H9 (cell line): ENCODE results near the gene ZNF790. TPM values are rescaled to one million over a fixed set of nuclear protein-coding genes. Genes with fewer than 3 reads are reported as not detected.
A peak's percentile ranks its signal among the peaks of the same experiment; 100 is the strongest.

Experiments used
- DNase-seq: peaks from one replicate; pipeline ENCODE4 v3.0.0-alpha.2; 2017
- H2AFZ ChIP-seq: one replicate; pipeline ENCODE4 v1.6.1; 2013; ENCODE audit warnings: mild to moderate bottlenecking, low read length, control low read depth, moderate library complexity
- H2AK5ac ChIP-seq: 2 replicates; pipeline ENCODE4 v1.6.1; 2013; ENCODE audit warnings: low read length, control low read depth, mixed read lengths; ENCODE audit not compliant: insufficient read length
- H2BK120ac ChIP-seq: one replicate; pipeline ENCODE4 v1.6.1; 2013; ENCODE audit warnings: low read depth, mild to moderate bottlenecking, low read length, control low read depth, inconsistent platforms; ENCODE audit not compliant: poor library complexity, severe bottlenecking
- H2BK12ac ChIP-seq: 2 replicates; pipeline ENCODE4 v1.6.1; 2013; ENCODE audit warnings: low read length, control low read depth, mixed read lengths, low read depth; ENCODE audit not compliant: insufficient read length
- H2BK15ac ChIP-seq: 2 replicates; pipeline ENCODE4 v1.6.1; 2013; ENCODE audit warnings: low read depth, low read length, control low read depth
- H2BK20ac ChIP-seq: one replicate; pipeline ENCODE4 v1.6.1; 2013; ENCODE audit warnings: low read depth, mild to moderate bottlenecking, low read length, control low read depth, inconsistent platforms; ENCODE audit not compliant: poor library complexity, severe bottlenecking
- H2BK5ac ChIP-seq: 2 replicates; pipeline ENCODE4 v1.6.1; 2013; ENCODE audit warnings: low read length, control low read depth, mixed read lengths; ENCODE audit not compliant: insufficient read length
- H3K14ac ChIP-seq: 2 replicates; pipeline ENCODE4 v1.6.1; 2013; ENCODE audit warnings: low read length, control low read depth; ENCODE audit not compliant: insufficient read depth
- H3K18ac ChIP-seq: 2 replicates; pipeline ENCODE4 v1.6.1; 2013; ENCODE audit warnings: low read depth, mild to moderate bottlenecking, mixed read lengths, low read length, control low read depth; ENCODE audit not compliant: insufficient read length
- H3K23ac ChIP-seq: 2 replicates; pipeline ENCODE4 v1.6.1; 2013; ENCODE audit warnings: low read length, control low read depth, mixed read lengths, low read depth; ENCODE audit not compliant: insufficient read length
- H3K23me2 ChIP-seq: 2 replicates; pipeline ENCODE4 v1.6.1; 2013; ENCODE audit warnings: low read depth, mild to moderate bottlenecking, mixed read lengths, low read length, control low read depth; ENCODE audit not compliant: insufficient read length, poor library complexity, severe bottlenecking
- H3K27ac ChIP-seq: 2 replicates; pipeline ENCODE4 v1.5.1; 2013; ENCODE audit warnings: low read length, control low read depth, mixed read lengths, low read depth; ENCODE audit not compliant: insufficient read length
- H3K27me3 ChIP-seq: 2 replicates; pipeline ENCODE4 v1.6.1; 2013; ENCODE audit warnings: low read length, control low read depth, inconsistent platforms; ENCODE audit not compliant: insufficient read depth
- H3K4ac ChIP-seq: 2 replicates; pipeline ENCODE4 v1.6.1; 2013; ENCODE audit warnings: low read depth, mild to moderate bottlenecking, control low read depth, inconsistent platforms, low read length, moderate library complexity
- H3K4me1 ChIP-seq: 2 replicates; pipeline ENCODE4 v1.6.1; 2013; ENCODE audit warnings: low read length, control low read depth, inconsistent platforms; ENCODE audit not compliant: insufficient read depth
- H3K4me2 ChIP-seq: 2 replicates; pipeline ENCODE4 v1.6.1; 2013; ENCODE audit warnings: low read length, control low read depth, mixed read lengths; ENCODE audit not compliant: insufficient read length, insufficient read depth
- H3K56ac ChIP-seq: 2 replicates; pipeline ENCODE4 v1.6.1; 2013; ENCODE audit warnings: low read depth, mild to moderate bottlenecking, mixed read lengths, low read length, control low read depth; ENCODE audit not compliant: insufficient read length
- H3K79me1 ChIP-seq: 2 replicates; pipeline ENCODE4 v1.6.1; 2013; ENCODE audit warnings: low read depth, mild to moderate bottlenecking, moderate library complexity, low read length, control low read depth, inconsistent platforms; ENCODE audit not compliant: insufficient read depth, poor library complexity, severe bottlenecking
- H3K79me2 ChIP-seq: 2 replicates; pipeline ENCODE4 v1.6.1; 2013; ENCODE audit warnings: low read length, control low read depth, inconsistent platforms; ENCODE audit not compliant: insufficient read depth
- H3K9ac ChIP-seq: 2 replicates; pipeline ENCODE4 v1.6.1; 2013; ENCODE audit warnings: low read length, control low read depth, mixed read lengths; ENCODE audit not compliant: insufficient read length; ENCODE audit errors: extremely low read depth
- H3K9me3 ChIP-seq: one replicate; pipeline ENCODE4 v1.6.1; 2013; ENCODE audit warnings: low read depth, low read length, inconsistent platforms; ENCODE audit not compliant: control insufficient read depth
- H3T11ph ChIP-seq: one replicate; pipeline ENCODE4 v1.6.1; 2013; ENCODE audit warnings: mild to moderate bottlenecking, low read length, control low read depth, inconsistent platforms
- H4K20me1 ChIP-seq: one replicate; pipeline ENCODE4 v1.6.1; 2013; ENCODE audit not compliant: control insufficient read depth, insufficient read length, insufficient read depth
- H4K5ac ChIP-seq: 2 replicates; pipeline ENCODE4 v1.6.1; 2013; ENCODE audit warnings: low read depth, mild to moderate bottlenecking, mixed read lengths, low read length, control low read depth; ENCODE audit not compliant: insufficient read length
- H4K8ac ChIP-seq: replicated peaks from 2 replicates; pipeline ENCODE4 v1.6.1; 2013; ENCODE audit warnings: low read length, control low read depth, mixed read lengths, low read depth; ENCODE audit not compliant: insufficient read length
- H4K91ac ChIP-seq: 2 replicates; pipeline ENCODE4 v1.6.1; 2013; ENCODE audit warnings: low read depth, mild to moderate bottlenecking, moderate library complexity, mixed read lengths, low read length, control low read depth; ENCODE audit not compliant: insufficient read length
- H3K27ac Mint-ChIP-seq, 3 experiments: 2 replicates in 2 of 3; 3 replicates in 1 of 3; pipeline ENCODE4 v1.8.0; 2020 to 2021; ENCODE audit warnings: mixed read lengths in 3 of 3, mild to moderate bottlenecking in 1 of 3, moderate library complexity in 1 of 3
- H3K27me3 Mint-ChIP-seq: 2 replicates; pipeline ENCODE4 v1.8.0; 2021; ENCODE audit warnings: low read depth, mild to moderate bottlenecking, moderate library complexity, mixed read lengths
- H3K36me3 Mint-ChIP-seq, 3 experiments: 2 replicates in 2 of 3; 3 replicates in 1 of 3; pipeline ENCODE4 v1.8.0; 2020 to 2021; ENCODE audit warnings: low read depth in 3 of 3, mixed read lengths in 3 of 3; ENCODE audit not compliant: insufficient read depth in 1 of 3
- H3K4me1 Mint-ChIP-seq, 2 experiments: 2 replicates each; pipeline ENCODE4 v1.8.0; 2020; ENCODE audit warnings: mixed read lengths in 2 of 2
- H3K4me3 Mint-ChIP-seq, 2 experiments: 2 replicates in 1 of 2; 3 replicates in 1 of 2; pipeline ENCODE4 v1.8.0; 2020 to 2021; ENCODE audit warnings: mild to moderate bottlenecking in 2 of 2, mixed read lengths in 2 of 2, moderate library complexity in 1 of 2
- H3K9me3 Mint-ChIP-seq, 2 experiments: 2 replicates in 1 of 2; 3 replicates in 1 of 2; pipeline ENCODE4 v1.8.0; 2020; ENCODE audit warnings: mild to moderate bottlenecking in 2 of 2, mixed read lengths in 2 of 2, moderate library complexity in 1 of 2
- WGBS: extraction: QIAGEN DNeasy Blood & Tissue Kit; methylation state at CpG from one replicate; pipeline ENCODE4 v1.1.7; 2013; ENCODE audit warnings: missing lambda C conversion rate, low lambda C conversion rate, mixed read lengths; ENCODE audit not compliant: insufficient read length; ENCODE audit errors: extremely low coverage; 5-methylcytosine and 5-hydroxymethylcytosine counted together
- total RNA-seq: library from RNA; stranded (reverse); gene quantifications from 2 replicates; pipeline ENCODE4 v1.2.1, GENCODE V29; 2021
- TF ChIP-seq, protein P1 (sequence below): fragments of 200-600 bp; sonication (generic); conservative IDR thresholded peaks from 3 replicates; pipeline ENCODE4 v1.8.0; 2021; ENCODE audit warnings: antibody characterized with exemption, mild to moderate bottlenecking

The ZNF790 gene
- total RNA-seq, 1 experiment from 2014 or later, result 8.2 TPM

DNA sequence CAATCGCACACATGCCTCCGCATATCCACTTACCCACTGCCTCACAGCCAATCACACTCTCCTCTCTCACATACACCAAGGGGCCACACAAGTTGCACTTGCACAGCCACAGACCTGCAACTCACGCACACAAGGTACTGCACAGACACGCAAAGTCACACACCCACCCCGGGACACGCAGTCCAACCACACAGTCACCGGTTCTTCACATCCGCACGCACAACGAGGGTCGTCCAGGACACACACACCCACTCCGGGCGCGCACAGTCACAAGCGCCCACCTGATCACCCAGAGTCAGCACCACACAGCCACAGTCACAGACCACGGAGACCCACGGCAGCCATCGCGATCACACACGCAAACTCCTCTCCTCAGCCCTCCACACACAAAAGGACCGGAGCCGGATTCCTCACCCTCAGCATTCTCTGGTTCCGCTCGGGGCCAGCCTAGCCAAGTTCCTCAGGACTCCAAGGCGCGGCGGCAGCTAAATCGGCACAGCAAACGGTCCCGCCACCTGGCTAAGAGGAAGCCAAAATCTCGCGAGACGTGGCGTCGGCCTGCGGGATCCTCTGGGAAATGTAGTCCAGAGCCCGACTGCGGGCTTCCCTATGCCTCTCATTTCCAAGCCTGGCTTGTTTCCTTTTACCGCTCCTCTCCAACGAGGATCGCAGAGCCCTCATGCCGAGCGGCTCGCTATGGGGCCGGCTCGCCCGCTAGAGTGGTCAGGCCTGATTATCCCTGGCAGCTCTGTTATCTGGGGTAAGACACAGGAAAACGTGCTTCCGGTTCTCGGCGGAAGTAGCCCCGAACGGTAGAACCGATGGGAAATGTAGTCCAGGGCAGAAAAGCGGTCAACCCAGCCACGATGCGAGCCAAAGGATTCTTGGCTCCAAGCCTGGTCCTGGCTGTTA, 65.6 kb downstream of the ZNF790 start, which contains the start of gene ZNF850:
ZNF850 (minus strand) TSS at position 497 of the 912 bp plus-strand sequence. CDS start 10,201 bp downstream, outside the sequence.
- no peak within 1 kb of the TSS for H3K23ac ChIP-seq
- peak within 1 kb of the TSS; percentile 99 for H3K9ac ChIP-seq

More for the DNA sequence above, 65.6 kb downstream of the ZNF790 start, which contains the start of gene ZNF850:
- H3K79me2 ChIP-seq, result peaks cover 19% of the 10 kb centered on the region; the same call in 1 of the 2 replicates
- Mint-ChIP-seq H3K36me3 (peaks cover 44 to 66% (median 50%) of the 10 kb centered on the region in 3 experiments), H3K27me3 (no peaks in the 10 kb centered on the region; the same call in 1 of the 2 replicates), H3K27ac (peak within 1 kb of the TSS; percentile 98 to 99 (median 98)), H3K9me3 (peaks cover 52 to 73% of the 10 kb centered on the region in 2 experiments), H3K4me3 (peak within 1 kb of the TSS; percentile 99), H3K4me1 (peaks cover 4 to 14% of the 10 kb centered on the region in 2 experiments; a peak in 3 of 4 replicates)
- H3K27ac ChIP-seq, result peak within 1 kb of the TSS; percentile 12
- peak within 1 kb of the TSS; percentile 11 for H2BK5ac ChIP-seq
- no peak within 1 kb of the TSS for H2BK15ac ChIP-seq
- H3K27me3 ChIP-seq, result no peaks in the 10 kb centered on the region
- H2AFZ ChIP-seq, result peak within 1 kb of the TSS; percentile 97
- TF ChIP-seq, protein P1, sequence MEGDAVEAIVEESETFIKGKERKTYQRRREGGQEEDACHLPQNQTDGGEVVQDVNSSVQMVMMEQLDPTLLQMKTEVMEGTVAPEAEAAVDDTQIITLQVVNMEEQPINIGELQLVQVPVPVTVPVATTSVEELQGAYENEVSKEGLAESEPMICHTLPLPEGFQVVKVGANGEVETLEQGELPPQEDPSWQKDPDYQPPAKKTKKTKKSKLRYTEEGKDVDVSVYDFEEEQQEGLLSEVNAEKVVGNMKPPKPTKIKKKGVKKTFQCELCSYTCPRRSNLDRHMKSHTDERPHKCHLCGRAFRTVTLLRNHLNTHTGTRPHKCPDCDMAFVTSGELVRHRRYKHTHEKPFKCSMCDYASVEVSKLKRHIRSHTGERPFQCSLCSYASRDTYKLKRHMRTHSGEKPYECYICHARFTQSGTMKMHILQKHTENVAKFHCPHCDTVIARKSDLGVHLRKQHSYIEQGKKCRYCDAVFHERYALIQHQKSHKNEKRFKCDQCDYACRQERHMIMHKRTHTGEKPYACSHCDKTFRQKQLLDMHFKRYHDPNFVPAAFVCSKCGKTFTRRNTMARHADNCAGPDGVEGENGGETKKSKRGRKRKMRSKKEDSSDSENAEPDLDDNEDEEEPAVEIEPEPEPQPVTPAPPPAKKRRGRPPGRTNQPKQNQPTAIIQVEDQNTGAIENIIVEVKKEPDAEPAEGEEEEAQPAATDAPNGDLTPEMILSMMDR, result no peak
- H2BK120ac ChIP-seq, result peak within 1 kb of the TSS; percentile 84
- H3K79me1 ChIP-seq, result peaks cover 5% of the 10 kb centered on the region
- H3K56ac ChIP-seq, result peak within 1 kb of the TSS; percentile 74
- peak within 1 kb of the TSS; percentile 86; the same call in 1 of the 2 replicates for H3K4ac ChIP-seq
- no peak within 1 kb of the TSS for H4K91ac ChIP-seq
- H2AK5ac ChIP-seq, result no peak within 1 kb of the TSS
- no CpG with 5 or more reads among the region's 57 CpGs for WGBS
- no peak within 1 kb of the TSS for H4K8ac ChIP-seq
- H2BK20ac ChIP-seq, result no peak within 1 kb of the TSS
- H3K4me1 ChIP-seq, result no peaks in the 10 kb centered on the region
- H4K5ac ChIP-seq, result peak within 1 kb of the TSS; percentile 76
- H3T11ph ChIP-seq, result no peak within 1 kb of the TSS
- peak within 1 kb of the TSS; percentile 95 for H3K4me2 ChIP-seq
- peak; percentile 94 for DNase-seq
- no peak within 1 kb of the TSS for H2BK12ac ChIP-seq
- peak within 1 kb of the TSS; percentile 95 for H3K18ac ChIP-seq
- H3K14ac ChIP-seq, result peak within 1 kb of the TSS; percentile 98
- H3K9me3 ChIP-seq, result no peaks in the 10 kb centered on the region
- H3K23me2 ChIP-seq, result peaks cover 4% of the 10 kb centered on the region
- H4K20me1 ChIP-seq, result no peaks in the 10 kb centered on the region
